Activated B cell treated with CpG ODN at 0.5 μM for 24 hours (primary cell): ENCODE results near the gene RFNG. TPM values are rescaled to one million over a fixed set of nuclear protein-coding genes. Genes with fewer than 3 reads are reported as not detected.

Experiments
- ATAC-seq: fragments of 200-7000 bp; cut with Tn5 transposase; one replicate; pipeline ENCODE4 v1.10.0; 2021; ENCODE audit warnings: low read depth, mild to moderate bottlenecking, moderate library complexity
- CTCF ChIA-PET: fragments of 350-600 bp; sonication (Branson Sonifier 250); formaldehyde crosslinking; loops from one replicate; lab custom pipeline; 2021; ENCODE audit warnings: antibody characterized with exemption; lab: Charles Lee
- POLR2A ChIA-PET: fragments of 350-600 bp; sonication (Branson Sonifier 250); formaldehyde crosslinking; loops from one replicate; lab custom pipeline; 2021; ENCODE audit warnings: antibody characterized with exemption; lab: Charles Lee
- DNase-seq: peaks from one replicate; pipeline ENCODE4 v3.0.0; 2022
- H3K27ac Mint-ChIP-seq: one replicate; pipeline ENCODE4 v1.8.0; 2020; ENCODE audit warnings: mixed read lengths
- H3K27me3 Mint-ChIP-seq: one replicate; pipeline ENCODE4 v1.8.0; 2021; ENCODE audit warnings: mixed read lengths
- H3K36me3 Mint-ChIP-seq: one replicate; pipeline ENCODE4 v1.8.0; 2021; ENCODE audit warnings: low read depth, mixed read lengths
- H3K4me1 Mint-ChIP-seq: one replicate; pipeline ENCODE4 v1.8.0; 2021; ENCODE audit warnings: mixed read lengths
- H3K4me3 Mint-ChIP-seq: one replicate; pipeline ENCODE4 v1.8.0; 2020; ENCODE audit warnings: mild to moderate bottlenecking, mixed read lengths
- H3K9me3 Mint-ChIP-seq: one replicate; pipeline ENCODE4 v1.8.0; 2020; ENCODE audit warnings: mixed read lengths
- intact Hi-C: fragments of 100-400 bp; cut with micrococcal nuclease; formaldehyde crosslinking; loops from one replicate; pipeline ENCODE4 v1.15.1; 2024
- total RNA-seq: library from RNA; stranded (reverse); gene quantifications from 2 replicates; pipeline ENCODE4 v1.2.3, GENCODE V29; 2022
- TF ChIP-seq, protein P1 (sequence below): fragments of 200-600 bp; IDR thresholded peaks from one replicate; pipeline ENCODE4 v1.8.0; 2022; ENCODE audit warnings: antibody characterized with exemption, mild to moderate bottlenecking

The RFNG gene
- total RNA-seq, 1 donor from 2014 or later = 18.7 TPM

DNA sequence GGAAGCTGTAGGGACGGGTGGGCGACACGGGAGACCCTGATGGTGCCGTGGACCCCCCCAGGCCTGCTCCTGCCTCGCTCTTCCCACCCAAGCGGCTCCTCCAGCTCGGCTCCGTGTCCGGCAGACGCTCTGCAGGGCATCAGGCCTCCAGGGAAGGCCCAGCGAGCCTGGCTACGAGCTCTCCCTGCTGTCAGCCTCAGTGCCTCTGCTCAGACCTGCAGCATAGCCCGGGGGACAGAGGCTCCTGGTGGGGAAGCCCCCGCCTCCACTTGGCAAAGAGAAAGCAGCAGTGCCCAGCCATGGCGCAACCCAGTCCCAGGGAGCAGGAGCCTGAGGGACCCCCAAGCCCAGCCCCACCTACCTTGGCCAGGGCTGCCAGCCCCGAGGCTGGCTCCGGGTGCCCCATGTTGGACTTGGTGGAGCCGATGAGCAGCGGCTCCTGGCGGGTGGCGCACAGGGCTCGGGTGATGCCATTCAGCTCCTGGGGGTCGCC lies 40.5 kb upstream of the RFNG start:
- H3K9me3 Mint-ChIP-seq = no peaks in the 10 kb centered on the region
- no peak for DNase-seq
- no peak overlapping the region for H3K27ac Mint-ChIP-seq
- H3K36me3 Mint-ChIP-seq = peaks cover 40% of the 10 kb centered on the region
- ATAC-seq = no peak
- H3K4me1 Mint-ChIP-seq = peaks cover 5% of the 10 kb centered on the region
- H3K4me3 Mint-ChIP-seq = no peak overlapping the region
- ChIA-PET POLR2A (no interaction called here), CTCF (no interaction called here)
- no peaks in the 10 kb centered on the region for H3K27me3 Mint-ChIP-seq
- TF ChIP-seq, protein P1, sequence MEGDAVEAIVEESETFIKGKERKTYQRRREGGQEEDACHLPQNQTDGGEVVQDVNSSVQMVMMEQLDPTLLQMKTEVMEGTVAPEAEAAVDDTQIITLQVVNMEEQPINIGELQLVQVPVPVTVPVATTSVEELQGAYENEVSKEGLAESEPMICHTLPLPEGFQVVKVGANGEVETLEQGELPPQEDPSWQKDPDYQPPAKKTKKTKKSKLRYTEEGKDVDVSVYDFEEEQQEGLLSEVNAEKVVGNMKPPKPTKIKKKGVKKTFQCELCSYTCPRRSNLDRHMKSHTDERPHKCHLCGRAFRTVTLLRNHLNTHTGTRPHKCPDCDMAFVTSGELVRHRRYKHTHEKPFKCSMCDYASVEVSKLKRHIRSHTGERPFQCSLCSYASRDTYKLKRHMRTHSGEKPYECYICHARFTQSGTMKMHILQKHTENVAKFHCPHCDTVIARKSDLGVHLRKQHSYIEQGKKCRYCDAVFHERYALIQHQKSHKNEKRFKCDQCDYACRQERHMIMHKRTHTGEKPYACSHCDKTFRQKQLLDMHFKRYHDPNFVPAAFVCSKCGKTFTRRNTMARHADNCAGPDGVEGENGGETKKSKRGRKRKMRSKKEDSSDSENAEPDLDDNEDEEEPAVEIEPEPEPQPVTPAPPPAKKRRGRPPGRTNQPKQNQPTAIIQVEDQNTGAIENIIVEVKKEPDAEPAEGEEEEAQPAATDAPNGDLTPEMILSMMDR = no peak
- intact Hi-C loops = loop anchor here (10.0 kb wide), 1 partner anchor 577 kb away; the partner anchor contains the start of gene ACTG1

DNA sequence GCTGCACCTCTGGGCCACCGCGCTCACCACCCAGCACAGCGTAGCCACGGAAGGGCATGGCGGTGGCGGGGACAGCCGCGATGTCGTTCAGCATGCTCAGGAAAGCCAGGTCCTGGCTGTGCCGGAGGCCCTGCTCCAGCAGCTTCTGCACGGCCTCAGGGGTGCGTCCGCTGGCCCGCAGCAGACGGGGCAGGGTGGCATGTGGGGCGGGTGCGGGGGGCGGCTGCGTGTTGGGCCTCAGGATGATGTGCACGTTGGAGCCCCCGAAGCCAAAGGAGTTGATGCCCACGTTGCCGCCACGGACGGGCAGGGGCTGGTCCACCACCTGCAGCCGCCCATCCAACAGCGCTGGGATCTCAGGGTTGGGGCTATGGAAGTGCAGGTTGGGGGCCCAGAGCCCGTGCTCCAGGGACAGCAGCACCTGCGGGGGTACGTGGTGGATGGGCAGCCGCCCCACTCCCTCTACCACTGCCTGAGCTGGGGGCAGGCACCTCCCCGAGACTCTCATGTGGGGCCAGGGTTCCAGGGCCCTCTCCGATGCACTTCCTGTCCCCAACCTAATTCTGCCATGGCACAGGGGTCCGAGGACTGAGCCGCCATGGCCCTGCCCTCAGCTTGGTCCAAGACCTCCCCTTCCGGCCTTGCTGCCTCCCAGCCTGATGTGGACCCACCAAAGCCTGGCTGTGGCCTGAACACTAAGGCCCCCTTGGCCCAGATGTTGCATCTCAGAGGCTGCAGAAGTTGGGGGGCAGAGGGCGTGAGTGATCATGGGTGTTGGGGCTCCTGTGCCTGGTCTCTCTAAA lies 39.9 kb upstream of the RFNG start:
- DNase-seq = no peak
- TF ChIP-seq, protein P1 = no peak
- Mint-ChIP-seq H3K27ac (no peak overlapping the region), H3K36me3 (peaks cover 45% of the 10 kb centered on the region), H3K9me3 (no peaks in the 10 kb centered on the region), H3K27me3 (no peaks in the 10 kb centered on the region), H3K4me1 (peaks cover 2% of the 10 kb centered on the region), H3K4me3 (no peak overlapping the region)
- intact Hi-C loops = loop anchor here (10.0 kb wide), 1 partner anchor 577 kb away; the partner anchor contains the start of gene ACTG1
- ChIA-PET CTCF (no interaction called here), POLR2A (no interaction called here)
- no peak for ATAC-seq

DNA sequence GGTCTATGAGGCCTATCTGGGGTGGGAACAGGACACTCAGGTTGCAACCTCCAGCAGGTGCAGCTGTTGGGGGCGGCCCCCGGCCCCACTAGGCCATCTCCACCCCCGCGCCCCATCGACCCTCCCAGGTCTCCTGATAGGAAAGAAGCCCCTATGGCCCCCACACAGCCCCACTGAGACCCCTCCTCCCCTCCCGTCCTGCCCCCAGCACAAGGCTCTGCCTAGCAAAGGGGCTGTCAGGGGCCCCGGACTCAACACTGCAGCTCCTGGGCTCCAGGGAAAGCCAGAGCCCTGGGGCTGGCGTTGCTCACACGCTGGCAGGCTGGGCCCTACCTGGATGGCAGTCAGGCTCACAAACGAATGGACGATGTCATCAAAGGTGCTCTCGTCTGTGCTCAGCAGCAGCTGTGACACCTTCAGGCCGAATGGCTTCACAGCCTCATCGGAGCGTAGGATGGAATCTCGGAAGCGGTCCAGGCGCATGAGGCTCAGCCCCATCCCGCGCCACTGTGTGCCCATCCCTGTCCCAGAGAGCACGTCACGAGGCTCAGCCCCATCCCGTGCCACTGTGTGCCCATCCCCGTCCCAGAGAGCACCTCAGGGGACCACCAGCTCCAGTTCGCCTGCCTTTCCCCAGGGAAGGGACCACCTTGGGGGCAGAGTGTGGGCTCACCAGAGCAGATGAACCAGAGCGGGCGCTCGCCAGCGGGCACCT lies 39.1 kb upstream of the RFNG start:
- Mint-ChIP-seq H3K27ac (no peak overlapping the region), H3K9me3 (no peaks in the 10 kb centered on the region), H3K4me3 (no peak overlapping the region), H3K4me1 (no peaks in the 10 kb centered on the region), H3K27me3 (no peaks in the 10 kb centered on the region), H3K36me3 (peaks cover 47% of the 10 kb centered on the region)
- TF ChIP-seq, protein P1 = no peak
- ATAC-seq (no peak), DNase-seq (no peak)
- intact Hi-C loops = loop anchor here (10.0 kb wide), 1 partner anchor 576 kb away; the partner anchor contains the start of gene ACTG1
- ChIA-PET CTCF (no interaction called here), POLR2A (no interaction called here)

DNA sequence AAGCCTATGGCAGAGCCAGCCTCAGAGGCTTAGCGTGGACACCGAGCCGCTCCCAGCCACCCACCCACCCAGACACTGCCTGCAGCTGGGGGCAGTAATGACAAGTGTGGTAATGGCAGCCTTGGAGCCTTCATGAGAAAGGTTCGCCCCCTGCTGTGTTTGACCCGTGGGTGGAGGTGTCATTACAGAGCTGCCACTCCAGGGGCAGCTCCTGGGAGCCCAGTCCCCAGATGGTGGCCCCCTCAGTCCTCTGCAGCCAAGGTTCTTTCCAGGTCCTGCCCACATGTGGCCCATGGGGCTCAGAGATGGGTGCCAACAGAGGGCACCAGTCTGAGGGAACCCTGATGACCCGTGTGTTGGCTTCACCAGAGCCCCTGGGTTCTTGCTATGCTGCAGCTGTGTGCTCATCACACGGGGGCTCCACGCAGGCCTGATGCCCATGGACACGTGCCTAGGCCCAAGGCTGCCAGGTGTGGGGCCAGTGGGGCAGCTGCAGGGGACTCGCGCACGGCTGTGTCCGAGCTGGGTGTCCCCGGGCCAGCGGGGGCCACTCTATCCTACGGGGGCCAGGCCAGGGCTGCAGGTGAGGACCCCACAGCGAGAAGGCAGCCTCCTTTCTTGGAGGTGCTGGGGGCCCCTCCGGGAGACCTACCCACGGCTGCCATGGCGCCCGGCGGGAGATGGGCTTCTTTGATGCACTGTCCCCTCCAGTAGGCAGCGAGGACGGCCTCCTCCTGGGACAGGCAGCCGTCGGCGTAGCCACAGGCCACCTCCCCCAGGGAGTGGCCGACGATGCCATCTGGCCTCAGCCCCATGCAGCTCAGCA lies 38.3 kb upstream of the RFNG start:
- Mint-ChIP-seq H3K36me3 (peaks cover 48% of the 10 kb centered on the region), H3K27ac (no peak overlapping the region), H3K4me3 (no peak overlapping the region), H3K9me3 (no peaks in the 10 kb centered on the region), H3K27me3 (no peaks in the 10 kb centered on the region), H3K4me1 (no peaks in the 10 kb centered on the region)
- DNase-seq (no peak), ATAC-seq (no peak)
- intact Hi-C loops = loop anchor here (10.0 kb wide), 1 partner anchor 575 kb away; the partner anchor contains the start of gene ACTG1
- TF ChIP-seq, protein P1 = no peak
- POLR2A ChIA-PET = interaction anchor here (1.0 kb wide), 1 partner anchor 8 kb away, joined by 3 read pairs; the partner anchor contains the start of gene FASN
- CTCF ChIA-PET = no interaction called here
